Endothelial cell of umbilical vein (primary cell): ENCODE results near the gene LRRC8C.

Experiments
- CTCF ChIP-seq, 2 donors: IDR thresholded peaks; 1 replicate in 1 of 2; 2 replicates in 1 of 2; pipeline ENCODE4 v1.5.1; 2011; ENCODE audit warnings: low read length in 2 of 2, mild to moderate bottlenecking in 2 of 2, moderate library complexity in 2 of 2, control low read depth in 1 of 2, inconsistent platforms in 1 of 2, low read depth in 1 of 2; ENCODE audit not compliant: insufficient read depth in 1 of 2; ENCODE audit errors: extremely low read depth in 1 of 2
- EZH2 ChIP-seq: IDR thresholded peaks from 2 replicates; pipeline ENCODE4 v1.6.1; 2012; ENCODE audit warnings: borderline replicate concordance, low read depth, mild to moderate bottlenecking, moderate library complexity, low read length, inconsistent platforms; ENCODE audit not compliant: severe bottlenecking
- FOS ChIP-seq: IDR thresholded peaks from 2 replicates; pipeline ENCODE4 v1.6.1; 2011; ENCODE audit warnings: mild to moderate bottlenecking, low read length, moderate library complexity, borderline replicate concordance; ENCODE audit not compliant: insufficient read depth
- JUN ChIP-seq: IDR thresholded peaks from 2 replicates; pipeline ENCODE4 v1.6.1; 2011; ENCODE audit warnings: borderline replicate concordance, low read depth; ENCODE audit not compliant: insufficient read length, insufficient read depth
- MAX ChIP-seq: IDR thresholded peaks from 2 replicates; pipeline ENCODE4 v1.6.1; 2011; ENCODE audit not compliant: insufficient read depth, insufficient read length
- POLR2A ChIP-seq: IDR thresholded peaks from 2 replicates; pipeline ENCODE4 v1.6.1; 2012; ENCODE audit warnings: low read depth, mild to moderate bottlenecking, control low read depth, low read length
- POLR2AphosphoS5 ChIP-seq: IDR thresholded peaks from 2 replicates; pipeline ENCODE4 v1.6.1; 2012; ENCODE audit warnings: low read depth, mild to moderate bottlenecking, control low read depth, low read length, moderate library complexity; ENCODE audit not compliant: insufficient read depth

GRCh38 chr1:89599332-89599630 is 33.6 kb upstream of the LRRC8C start:
- TF ChIP-seq JUN = no peak
- TF ChIP-seq CTCF (IDR thresholded peaks at IDR 0.05; ENCODE audit: extremely low read depth in 1 of 2, insufficient read depth in 1 of 2, low read depth in 1 of 2, low read length in 2 of 2) = no peak
- TF ChIP-seq MAX = no peak
- TF ChIP-seq POLR2AphosphoS5 = no peak
- no peak for TF ChIP-seq EZH2
- TF ChIP-seq FOS = no peak
- TF ChIP-seq POLR2A = no peak
